IPS-18a (cell line): ENCODE measurements around the gene CCT5.
"Not testable (repeated sequence)": the region's sequence is repeated elsewhere in the genome, so short reads cannot be mapped to it uniquely, and the experiment has no call there.

ENCODE experiments used
- H3K27ac ChIP-seq: one replicate; pipeline ENCODE4 v1.5.1; 2013; ENCODE audit warnings: low read length
- H3K27me3 ChIP-seq: one replicate; pipeline ENCODE4 v1.6.1; 2013; ENCODE audit warnings: mild to moderate bottlenecking, low read length; ENCODE audit not compliant: control insufficient read depth, insufficient read depth
- H3K36me3 ChIP-seq: one replicate; pipeline ENCODE4 v1.6.1; 2013; ENCODE audit warnings: low read depth, low read length; ENCODE audit not compliant: control insufficient read depth
- H3K4me1 ChIP-seq: one replicate; pipeline ENCODE4 v1.6.1; 2013; ENCODE audit warnings: low read depth, low read length; ENCODE audit not compliant: control insufficient read depth
- H3K4me3 ChIP-seq: one replicate; pipeline ENCODE4 v1.5.1; 2013; ENCODE audit warnings: low read length
- H3K9ac ChIP-seq: one replicate; pipeline ENCODE4 v1.6.1; 2013; ENCODE audit warnings: mild to moderate bottlenecking, low read length, moderate library complexity
- H3K9me3 ChIP-seq: one replicate; pipeline ENCODE4 v1.6.1; 2013; ENCODE audit warnings: low read depth, low read length; ENCODE audit not compliant: control insufficient read depth

Gene CCT5

GRCh38 chr5:10307206-10308148 is 57.4 kb downstream of the CCT5 start, which contains the start of gene CMBL:
Gene CMBL (minus strand): TSS chr5:10307902. CDS start chr5:10290762, 17,140 bp downstream.
- Histone ChIP-seq H3K9ac (peak within 1 kb of the TSS; percentile 72), H3K27ac (no peak within 1 kb of the TSS), H3K4me3 (peak within 1 kb of the TSS; percentile 91), H3K4me1 (peaks cover 8% of the 10 kb centered on the region), H3K27me3 (peaks cover 16% of the 10 kb centered on the region), H3K9me3 (no peaks in the 10 kb centered on the region), H3K36me3 (no peaks in the 10 kb centered on the region)

- no peak overlapping the region for H3K4me3 ChIP-seq
Measured at GRCh38 chr5:10308844-10309243, 58.8 kb downstream of the CCT5 start.

GRCh38 chr5:10310066-10310779 is 60.1 kb downstream of the CCT5 start:
- peaks cover 16% of the 10 kb centered on the region for H3K27me3 ChIP-seq
- H3K36me3 ChIP-seq: no peaks in the 10 kb centered on the region
- H3K9me3 ChIP-seq: no peaks in the 10 kb centered on the region
- peaks cover 8% of the 10 kb centered on the region for H3K4me1 ChIP-seq
- no peak overlapping the region for H3K27ac ChIP-seq
- H3K9ac ChIP-seq: no peak overlapping the region
- H3K4me3 ChIP-seq: no peak overlapping the region

More at GRCh38 chr5:10308844-10309243, 58.8 kb downstream of the CCT5 start:
- no peaks in the 10 kb centered on the region for H3K9me3 ChIP-seq
- H3K9ac ChIP-seq: no peak overlapping the region
- no peaks in the 10 kb centered on the region for H3K36me3 ChIP-seq
- peaks cover 16% of the 10 kb centered on the region for H3K27me3 ChIP-seq
- no peak overlapping the region for H3K27ac ChIP-seq
- peaks cover 8% of the 10 kb centered on the region for H3K4me1 ChIP-seq

GRCh38 chr5:10310835-10311570 is 60.9 kb downstream of the CCT5 start:
- not testable (repeated sequence) for H3K4me1 ChIP-seq, H3K36me3 ChIP-seq, H3K9me3 ChIP-seq, H3K4me3 ChIP-seq, H3K27ac ChIP-seq, H3K9ac ChIP-seq
- H3K27me3 ChIP-seq: peaks cover 14% of the 10 kb centered on the region

- H3K36me3 ChIP-seq: no peaks in the 10 kb centered on the region
- H3K27ac ChIP-seq: no peak overlapping the region
- H3K9me3 ChIP-seq: no peaks in the 10 kb centered on the region
- H3K27me3 ChIP-seq: peaks cover 6% of the 10 kb centered on the region
- no peak overlapping the region for H3K4me3 ChIP-seq
- H3K9ac ChIP-seq: no peak overlapping the region
- peaks cover 4% of the 10 kb centered on the region for H3K4me1 ChIP-seq
Measured at GRCh38 chr5:10311595-10312425, 61.7 kb downstream of the CCT5 start.

GRCh38 chr5:10315201-10315600 is 65.1 kb downstream of the CCT5 start:
- H3K9ac ChIP-seq: no peak overlapping the region

More at GRCh38 chr5:10315201-10315600, 65.1 kb downstream of the CCT5 start:
- H3K4me1 ChIP-seq: peaks cover 2% of the 10 kb centered on the region
- H3K27ac ChIP-seq: no peak overlapping the region
- no peak overlapping the region for H3K4me3 ChIP-seq
- H3K36me3 ChIP-seq: no peaks in the 10 kb centered on the region
- no peaks in the 10 kb centered on the region for H3K9me3 ChIP-seq
- H3K27me3 ChIP-seq: no peaks in the 10 kb centered on the region
